HG03060 (cell line): ENCODE measurements around the gene KCNK10.
"Not testable (repeated sequence)": the region's sequence is repeated elsewhere in the genome, so short reads cannot be mapped to it uniquely, and the experiment has no call there.

ENCODE experiments used
- ATAC-seq: cut with Tn5 transposase; IDR thresholded peaks from one replicate; pipeline ENCODE4 v1.9.1; 2021; ENCODE audit warnings: low read depth, moderate number of reproducible peaks; ENCODE audit not compliant: unreplicated experiment

Gene KCNK10

DNA sequence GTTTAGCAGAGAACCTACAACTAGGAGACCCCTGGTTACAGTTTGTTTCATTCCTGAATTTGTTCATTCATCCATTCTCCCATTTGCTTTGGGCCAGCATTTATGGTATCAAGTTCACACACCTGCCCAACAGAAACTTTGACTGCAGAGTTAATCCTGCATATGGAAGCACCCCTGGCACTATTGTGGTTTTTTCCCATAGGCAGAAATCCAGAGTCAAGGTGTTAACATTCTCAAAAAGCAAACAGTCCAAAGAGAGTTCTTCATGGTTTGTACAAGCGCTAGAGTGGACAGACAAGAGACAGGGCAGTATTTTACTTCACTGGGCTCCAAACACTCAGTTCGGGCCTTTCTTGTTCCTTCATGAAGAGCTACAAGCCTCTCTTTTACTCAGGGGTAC lies 51.9 kb downstream of the KCNK10 start:
- no peak for ATAC-seq

DNA sequence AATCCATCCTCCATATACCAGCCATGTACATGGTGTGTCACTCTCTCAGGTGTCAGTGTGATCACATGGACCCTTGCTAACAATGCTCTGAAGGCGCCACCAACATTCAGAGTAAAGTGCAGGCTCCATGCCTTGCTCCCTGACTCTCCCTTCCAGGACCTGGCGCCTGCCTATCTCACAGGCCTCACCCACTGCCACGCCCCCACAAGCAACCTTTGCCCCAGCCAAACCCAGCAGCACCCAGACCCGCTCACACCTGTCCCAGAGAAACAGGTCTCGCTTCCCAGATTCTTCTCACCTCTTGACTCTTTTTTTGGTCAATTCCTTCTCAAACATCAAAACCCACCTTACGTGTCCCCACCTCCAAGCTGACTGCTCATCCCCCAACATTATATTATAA lies 52.3 kb downstream of the KCNK10 start:
- ATAC-seq, result no peak

DNA sequence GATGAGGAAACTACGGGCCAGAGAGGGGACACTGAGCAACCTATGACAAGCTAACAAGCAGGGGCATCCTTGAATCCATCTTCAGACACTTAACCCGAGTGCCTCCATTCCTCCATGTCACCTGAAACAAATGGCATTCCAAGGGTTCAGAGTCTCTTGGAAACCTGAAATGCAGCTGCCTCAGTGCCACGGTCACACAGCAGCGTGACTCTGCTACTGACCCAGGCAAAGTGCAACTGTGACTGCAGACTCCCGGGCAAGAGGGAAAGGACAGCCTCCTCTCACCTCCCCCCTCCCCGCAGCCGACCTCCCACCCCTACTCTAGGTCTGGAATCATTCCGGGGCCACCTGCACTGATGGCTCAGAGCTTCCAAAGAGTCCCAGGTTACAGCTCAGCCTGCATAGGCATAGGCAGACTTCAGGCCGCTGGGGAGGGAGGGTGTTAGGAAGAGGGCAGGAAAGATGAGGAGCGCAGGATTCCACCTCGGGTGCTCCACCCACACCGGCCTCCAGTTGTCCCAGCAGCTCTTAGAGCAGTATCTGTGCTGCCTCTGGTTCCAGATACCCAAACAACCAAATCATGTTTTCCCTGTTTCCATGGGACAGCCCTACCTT lies 53.2 kb downstream of the KCNK10 start:
- no peak for ATAC-seq

DNA sequence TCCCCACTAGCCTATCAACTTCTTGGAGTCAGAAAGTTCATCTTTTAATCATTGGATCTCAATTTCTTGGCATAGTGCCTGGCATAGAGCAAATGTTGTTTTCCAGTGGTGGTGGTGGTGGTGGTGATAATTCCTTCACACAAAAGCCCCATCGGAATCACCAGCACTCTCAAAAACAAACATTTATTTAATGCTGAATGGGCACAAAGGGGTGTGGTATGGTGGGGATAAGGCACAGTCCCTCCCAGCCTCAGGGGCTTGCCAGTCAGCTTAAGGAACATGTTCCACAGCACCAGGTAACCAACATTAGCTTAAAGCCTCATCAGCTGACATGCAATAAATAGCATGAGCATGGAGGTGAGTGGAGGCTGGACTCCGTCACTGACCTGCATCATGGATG lies 56.6 kb downstream of the KCNK10 start:
- no peak for ATAC-seq

DNA sequence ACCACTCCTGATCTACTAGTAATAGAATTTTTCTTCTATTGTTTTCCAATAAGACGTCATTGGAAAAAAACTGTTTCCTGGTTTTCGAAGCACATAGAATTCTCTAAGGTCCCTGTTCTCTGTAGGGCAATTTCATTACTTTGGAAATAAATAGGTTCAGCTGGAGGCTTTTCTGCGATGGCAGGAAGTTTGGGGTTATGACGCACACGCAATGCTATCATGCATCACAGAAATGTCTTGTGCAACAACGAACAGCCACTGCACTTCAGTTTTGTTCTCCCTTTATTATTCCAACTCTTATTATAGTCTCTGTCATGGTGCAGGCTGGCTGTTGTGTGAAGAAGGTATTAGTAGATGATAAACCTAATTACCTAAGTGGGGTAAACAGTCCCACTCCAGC lies 59.0 kb downstream of the KCNK10 start:
- no peak for ATAC-seq

DNA sequence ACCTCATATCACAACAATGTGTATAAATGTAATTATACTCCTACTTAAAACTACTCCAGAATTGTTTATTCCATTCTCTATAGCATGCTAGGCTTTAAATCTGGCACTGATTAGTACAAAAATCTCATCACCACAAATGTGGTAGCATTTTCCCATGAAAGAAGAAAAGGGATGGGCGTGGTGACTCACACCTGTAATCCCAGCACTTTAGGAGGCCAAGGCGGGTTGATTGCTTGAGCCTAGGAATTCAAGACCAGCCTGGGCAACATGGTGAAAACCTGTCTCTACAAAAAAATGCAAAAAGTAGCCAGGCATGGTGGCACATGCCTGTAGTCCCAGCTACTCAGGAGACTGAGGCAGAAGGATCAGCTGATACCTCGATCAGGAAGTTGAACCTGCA lies 61.8 kb downstream of the KCNK10 start:
- not testable (repeated sequence) for ATAC-seq

DNA sequence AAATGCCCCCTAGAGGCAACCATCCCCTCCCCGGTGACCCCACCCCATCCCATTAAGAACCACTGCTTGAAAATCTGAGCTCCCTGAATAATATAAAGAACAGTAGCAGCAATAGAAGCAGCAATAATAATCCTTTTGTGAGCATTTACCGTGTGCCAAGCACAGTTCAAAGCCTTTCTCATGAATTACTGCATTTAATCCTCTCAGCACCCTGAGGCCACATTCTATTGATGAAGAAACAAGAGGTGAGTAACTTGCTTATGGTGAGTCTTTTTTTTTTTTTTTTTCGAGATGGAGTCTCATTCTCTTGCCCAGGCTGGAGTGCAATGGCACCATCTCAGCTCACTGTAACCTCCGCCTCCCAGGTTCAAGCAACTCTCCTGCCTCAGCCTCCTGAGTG lies 65.0 kb downstream of the KCNK10 start:
- no peak for ATAC-seq

DNA sequence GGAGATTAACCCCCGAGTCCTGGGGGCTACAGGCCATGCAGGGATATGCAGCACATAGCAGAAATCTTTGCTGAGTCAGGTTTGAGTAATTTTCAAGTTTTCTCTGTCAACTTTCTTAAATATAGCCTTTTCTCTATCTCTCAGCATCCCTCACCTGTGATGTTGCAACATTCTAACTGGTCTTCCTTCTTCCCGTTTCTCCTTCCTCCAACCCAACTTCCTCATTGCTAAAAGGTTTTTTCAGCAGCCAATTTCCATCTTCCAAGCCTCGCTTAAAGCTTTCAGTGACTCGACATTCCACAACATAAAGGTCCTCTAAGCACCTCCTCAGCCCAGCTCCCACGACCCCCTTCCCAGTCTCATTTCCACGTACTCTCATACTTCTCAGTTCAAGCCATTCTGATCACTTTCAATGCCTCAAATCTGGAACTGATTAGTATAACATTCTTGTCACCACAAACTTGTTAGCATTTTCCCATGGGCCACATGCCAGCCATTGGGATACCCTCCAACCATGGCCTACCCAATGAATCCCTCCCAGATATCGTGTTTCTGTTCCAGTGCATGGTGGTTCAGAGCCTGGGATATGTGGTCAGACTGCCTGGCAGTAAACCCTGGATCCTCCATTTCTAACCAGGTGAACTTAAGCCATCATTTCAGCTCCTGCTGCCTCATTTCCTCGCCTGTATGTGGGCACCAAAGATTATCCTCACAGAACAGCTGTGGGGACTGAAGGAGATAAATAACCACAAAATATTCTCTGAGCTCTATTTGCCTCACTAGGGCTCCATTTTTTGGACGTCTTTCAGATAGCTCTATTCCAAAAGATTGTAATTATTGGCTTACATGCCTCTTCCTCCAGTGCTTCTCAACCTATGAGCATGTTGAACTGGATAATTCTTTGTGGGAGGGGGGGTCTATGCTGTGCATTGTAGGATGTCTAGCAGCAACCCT lies 65.8 kb downstream of the KCNK10 start:
- no peak for ATAC-seq

DNA sequence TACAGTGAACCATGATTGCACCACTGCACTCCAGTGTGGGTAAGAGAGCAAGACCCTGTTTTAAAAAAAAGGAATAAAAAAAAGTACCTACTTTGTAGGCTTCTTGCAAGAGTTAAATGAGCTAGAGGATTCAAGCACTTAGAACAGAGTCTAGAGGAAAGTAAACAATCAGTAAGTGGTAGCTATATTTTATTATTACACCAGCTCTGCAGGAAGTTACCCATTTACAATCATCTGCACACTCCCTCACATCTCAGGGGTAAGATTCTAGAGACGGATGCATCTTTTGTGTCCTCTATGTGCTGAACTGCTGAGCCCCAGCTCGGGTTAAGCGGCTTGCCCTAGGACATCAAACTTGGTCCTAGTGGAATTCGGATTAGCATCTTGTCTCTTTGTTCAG lies 67.3 kb downstream of the KCNK10 start:
- ATAC-seq, result no peak

DNA sequence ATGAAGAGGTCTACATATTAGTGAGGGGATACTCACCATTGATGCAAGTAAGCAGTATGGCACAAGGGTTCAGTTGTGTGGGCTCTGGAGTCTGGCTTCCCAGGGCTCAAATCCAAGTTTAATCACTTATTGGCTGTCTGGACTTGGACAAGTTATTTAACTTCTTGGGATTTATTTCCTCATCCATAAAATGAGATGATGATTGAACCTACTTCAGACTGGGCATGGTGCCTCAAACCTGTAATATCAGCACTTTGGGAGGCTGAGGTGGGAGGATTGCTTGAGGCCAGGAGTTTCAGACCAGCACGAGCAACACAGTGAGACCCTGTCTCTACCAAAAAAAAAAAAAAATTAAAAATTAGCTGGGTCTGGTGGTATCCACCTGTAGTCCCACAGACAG lies 67.9 kb downstream of the KCNK10 start:
- ATAC-seq, result no peak

DNA sequence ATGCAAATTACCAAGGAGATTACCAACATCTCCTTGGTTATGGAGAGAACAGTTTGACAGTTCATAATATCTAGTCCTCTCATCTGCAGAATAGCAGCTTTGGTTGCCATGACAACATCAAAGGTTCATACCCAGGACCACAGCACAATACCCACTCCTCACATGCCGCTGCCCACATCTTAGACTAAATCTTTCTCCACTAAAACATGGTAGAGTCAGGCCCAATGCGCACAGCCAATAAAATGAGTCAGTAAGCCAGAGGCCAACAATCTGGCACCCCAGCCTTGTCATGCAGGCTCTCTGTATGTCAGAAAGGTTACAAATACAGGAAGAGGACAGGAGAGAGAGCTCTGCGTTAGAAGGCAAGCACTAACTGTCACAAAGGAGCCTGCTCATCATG lies 70.6 kb downstream of the KCNK10 start:
- ATAC-seq, result no peak

DNA sequence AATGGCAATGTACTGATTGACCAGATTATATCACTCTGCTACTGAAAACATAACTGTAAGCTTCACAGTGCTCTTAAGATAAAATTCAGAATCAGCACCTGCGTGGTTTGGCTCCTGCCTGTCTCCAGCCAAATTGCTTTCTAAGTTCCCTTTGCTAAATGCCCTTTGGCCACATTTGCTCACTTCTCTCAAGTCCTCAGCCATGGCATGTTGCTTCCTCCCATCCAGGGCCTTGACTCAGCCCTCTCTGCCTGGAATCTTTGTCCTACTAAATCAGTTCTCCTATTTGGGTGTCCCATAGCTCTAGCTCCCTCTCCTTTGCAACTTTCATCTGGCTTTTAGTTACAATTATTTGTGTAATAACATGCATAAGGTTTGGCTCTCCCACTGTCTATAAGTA lies 71.4 kb downstream of the KCNK10 start:
- no peak for ATAC-seq

DNA sequence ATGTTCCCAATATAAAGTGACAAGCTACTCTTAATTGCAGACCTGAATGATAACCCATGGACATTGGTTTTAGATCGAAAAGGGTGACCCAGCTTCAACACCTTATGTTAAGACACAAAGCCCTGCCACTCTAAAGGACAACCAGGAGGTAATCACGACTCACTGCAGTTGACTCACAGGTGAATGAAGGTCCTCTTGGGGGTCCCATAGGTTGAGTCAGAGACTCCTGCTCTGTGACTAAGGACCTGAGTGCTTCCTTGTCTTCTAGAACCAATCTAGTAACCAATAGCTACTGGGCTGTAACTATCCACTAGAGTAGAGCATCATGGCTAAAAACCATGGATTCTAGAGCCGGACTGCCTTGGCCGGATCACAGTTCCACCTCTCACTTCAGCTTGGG lies 73.8 kb downstream of the KCNK10 start:
- no peak for ATAC-seq

DNA sequence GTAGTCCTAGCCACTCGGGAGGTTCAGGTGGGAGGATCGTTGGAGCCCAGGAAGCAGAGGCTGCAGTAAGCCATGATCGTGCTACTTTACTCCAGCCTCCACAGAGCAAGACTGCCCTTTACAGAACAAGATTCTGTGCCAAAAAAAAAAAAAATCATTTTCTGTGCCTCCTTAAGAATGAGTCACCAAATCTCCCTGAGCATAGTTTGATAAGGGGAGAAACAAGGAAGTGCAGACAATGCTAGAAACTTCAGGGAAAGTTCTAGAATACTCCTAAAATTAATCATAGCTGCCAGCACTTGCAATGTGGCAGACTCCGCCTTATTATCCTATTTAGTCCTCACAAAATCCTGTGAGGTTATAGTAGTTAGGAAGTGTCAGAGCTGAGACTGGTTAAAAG lies 74.5 kb downstream of the KCNK10 start:
- no peak for ATAC-seq

DNA sequence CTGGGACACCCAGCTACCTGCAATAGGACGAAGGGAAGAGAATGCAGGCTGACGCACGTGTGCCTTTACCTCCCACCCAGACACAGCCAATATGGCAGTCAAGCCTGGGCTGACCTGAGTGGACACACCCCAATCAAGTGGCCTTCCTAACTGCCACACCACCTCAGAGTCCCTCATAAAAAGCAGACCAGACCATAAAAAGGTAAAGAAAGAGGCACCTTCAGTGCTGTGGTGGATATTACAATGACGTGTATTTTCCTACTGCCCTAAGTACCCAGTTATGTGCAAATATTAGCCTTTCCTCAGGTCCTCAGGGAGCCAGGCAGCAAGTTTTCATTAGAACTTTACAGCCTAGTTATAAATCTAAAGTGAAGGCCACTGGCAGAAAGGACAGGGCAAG lies 75.8 kb downstream of the KCNK10 start:
- no peak for ATAC-seq

DNA sequence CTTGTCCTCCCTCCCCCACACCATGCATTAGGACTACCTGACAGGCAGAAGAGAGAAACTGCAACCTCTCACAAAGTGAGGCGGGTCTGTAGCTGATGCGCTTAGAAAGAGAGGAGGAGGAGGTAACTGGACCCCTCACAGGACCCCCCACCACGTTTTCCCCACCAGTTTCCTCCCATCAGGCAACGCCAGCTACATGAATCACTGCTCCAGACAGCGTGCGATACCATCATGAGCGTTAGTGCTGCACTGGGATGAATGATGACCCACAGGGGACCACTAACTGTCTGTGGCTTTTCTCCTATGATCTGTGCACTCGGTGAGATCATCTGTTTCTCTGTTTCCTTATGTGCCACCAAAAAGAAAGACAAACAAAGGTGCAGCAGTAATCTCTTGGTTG lies 77.7 kb downstream of the KCNK10 start:
- ATAC-seq, result no peak

DNA sequence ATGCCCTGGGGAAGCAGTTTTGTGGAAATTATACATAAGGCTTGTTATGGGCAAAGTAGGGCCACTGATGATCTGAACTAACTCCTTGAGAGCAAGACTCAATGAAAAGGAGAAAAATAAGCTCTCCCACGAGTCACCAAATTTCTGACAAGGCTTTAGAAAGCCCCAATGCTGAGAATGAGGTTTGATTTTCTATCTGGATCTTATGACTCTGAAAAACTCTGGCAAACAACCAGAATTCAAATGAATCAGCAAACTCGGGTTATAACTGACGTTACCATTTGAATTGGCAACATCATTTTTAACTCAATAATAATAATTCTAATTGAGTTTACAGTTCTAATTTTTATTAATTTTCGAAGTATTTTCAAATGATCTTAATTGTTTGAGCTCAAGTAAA lies 79.1 kb downstream of the KCNK10 start:
- ATAC-seq, result no peak

DNA sequence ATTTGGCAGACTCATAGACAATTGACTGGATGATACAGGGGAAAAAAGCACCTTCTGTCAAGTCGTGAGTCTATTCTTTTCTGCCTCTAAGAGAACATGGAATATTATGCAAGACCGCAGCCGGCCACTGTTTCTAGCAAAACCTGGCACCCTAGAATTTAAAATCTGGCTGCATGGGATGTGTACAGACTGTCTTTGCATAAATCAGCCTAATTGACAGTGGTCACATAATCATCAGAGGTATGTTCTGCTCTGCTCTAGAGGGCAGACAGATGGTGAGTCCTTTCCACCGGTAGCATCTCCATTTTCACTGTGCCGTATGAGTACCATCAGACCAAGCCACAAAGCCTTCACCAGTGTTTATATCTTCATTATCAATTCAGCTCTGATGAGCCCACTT lies 80.6 kb downstream of the KCNK10 start:
- no peak for ATAC-seq

DNA sequence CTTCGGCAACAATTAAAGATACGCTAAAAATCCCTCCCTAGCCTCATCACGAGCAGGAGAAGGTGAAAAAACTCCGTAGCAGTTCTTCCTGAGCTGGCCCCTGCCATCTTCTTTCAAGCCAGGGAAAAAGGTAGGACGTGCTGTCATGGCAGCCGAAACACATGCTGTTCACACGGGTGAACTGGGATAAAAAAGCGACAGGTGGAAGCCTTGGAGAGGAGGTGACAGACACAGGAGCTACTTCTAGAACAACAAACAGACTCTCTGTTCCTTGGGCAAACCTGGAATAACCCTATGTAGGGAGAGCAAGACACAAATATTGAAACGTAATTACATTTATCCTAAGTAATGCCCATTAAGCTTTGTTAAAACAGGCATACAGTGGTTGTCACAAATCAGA lies 81.3 kb downstream of the KCNK10 start:
- ATAC-seq, result no peak

DNA sequence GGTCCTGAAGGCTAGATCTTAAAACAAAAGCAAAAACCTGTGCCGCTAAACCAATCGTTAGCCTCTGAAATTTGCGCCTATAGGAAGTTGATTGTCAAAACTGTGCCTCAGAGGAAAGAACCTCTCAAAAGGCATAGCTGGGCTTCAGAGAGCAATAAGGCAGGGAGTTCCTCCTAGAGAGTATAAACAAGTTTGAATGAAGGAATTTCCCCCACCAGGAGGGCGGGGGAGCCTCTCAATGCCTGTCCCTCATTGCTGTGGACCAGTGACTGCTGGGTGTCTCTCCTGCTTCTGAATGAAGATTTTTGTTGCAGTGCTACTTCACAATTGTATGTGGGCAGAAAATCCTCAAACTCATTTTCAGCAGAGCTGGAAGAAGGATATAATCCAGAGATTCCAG lies 88.6 kb downstream of the KCNK10 start:
- no peak for ATAC-seq

DNA sequence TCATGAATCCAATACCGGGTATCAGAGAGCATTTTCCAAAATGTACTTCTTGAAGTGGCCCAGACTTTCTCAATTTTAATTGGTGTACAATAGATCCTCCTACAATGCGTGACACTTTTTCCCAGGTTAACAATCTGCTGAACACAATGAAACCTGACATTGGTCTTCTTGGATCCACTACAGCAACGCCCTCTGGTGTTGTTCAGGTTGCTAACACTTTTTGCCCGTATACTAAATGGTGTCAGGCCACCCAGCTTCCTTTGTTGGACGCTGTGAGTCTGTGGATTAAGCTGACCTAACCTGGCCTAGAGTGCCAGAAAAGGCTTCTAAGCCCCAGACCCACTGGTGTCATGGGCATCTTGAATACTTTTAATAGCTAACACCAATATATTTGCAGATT lies 89.2 kb downstream of the KCNK10 start:
- no peak for ATAC-seq

DNA sequence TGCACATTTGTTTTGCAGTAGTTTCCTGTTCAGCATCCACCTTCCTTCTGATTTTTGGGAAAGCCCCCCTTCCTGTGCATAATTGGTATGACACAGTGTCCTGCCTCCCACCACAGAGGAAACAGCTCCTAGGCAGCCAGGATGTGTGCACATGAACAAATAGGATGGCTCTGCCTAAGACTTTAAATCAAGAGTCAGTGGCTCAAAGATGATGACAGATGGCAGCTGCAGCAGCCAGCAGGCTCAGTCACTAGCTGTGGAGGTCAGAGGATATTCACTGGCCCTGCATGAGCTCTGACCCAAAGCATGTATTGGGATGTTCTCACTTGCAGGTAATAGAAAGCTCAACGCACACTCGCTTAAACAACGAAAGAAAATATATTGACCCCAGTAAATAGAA lies 90.3 kb downstream of the KCNK10 start:
- ATAC-seq, result no peak
